ENCODE results near the gene CNTN4. TPM values are rescaled to one million over a fixed set of nuclear protein-coding genes. Genes with fewer than 3 reads are reported as not detected.
"Not testable (repeated sequence)": the region's sequence is repeated elsewhere in the genome, so short reads cannot be mapped to it uniquely, and the experiment has no call there.

The CNTN4 gene
- under 1 TPM; 0.62 to 0.79 TPM for total RNA-seq

GRCh38 chr3:2098398-2099027 lies at the start of gene CNTN4:
Gene CNTN4, plus strand, starts transcription at chr3:2098866.
- Mint-ChIP-seq H3K27me3 (ENCODE audit: low read depth) (peaks cover 53% of the 10 kb centered on the region), H3K36me3 (ENCODE audit: insufficient read depth in 2 of 2) (peaks cover 0 to 2% of the 10 kb centered on the region in 2 donors), H3K27ac (no peak within 1 kb of the TSS), H3K9me3 (no peaks in the 10 kb centered on the region), H3K4me1 (ENCODE audit: low read depth) (no peaks in the 10 kb centered on the region), H3K4me3 (peak within 1 kb of the TSS; percentile 53 to 60)
- ATAC-seq (replicated peaks in 1 of 2) (peak; percentile 66 to 76), DNase-seq (peak; percentile 24 to 31)

DNA sequence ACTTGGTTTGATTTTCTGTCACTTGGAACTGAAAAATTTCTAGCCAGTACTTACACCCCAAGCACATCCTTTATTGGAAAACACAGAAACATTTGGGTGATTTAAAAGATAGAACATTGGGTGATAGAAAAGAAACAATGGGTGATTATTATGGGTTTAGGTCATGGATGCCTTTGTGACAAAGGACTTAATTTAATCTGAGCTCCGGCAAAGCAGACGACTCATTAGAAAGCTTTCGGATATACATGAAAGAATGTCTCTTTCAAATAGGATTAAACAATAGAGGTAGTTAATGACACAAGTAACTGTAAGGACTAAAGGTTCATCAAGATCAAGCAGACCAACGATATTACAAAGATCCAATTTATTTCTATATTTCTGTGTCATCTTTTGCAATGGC lies 37.3 kb upstream of the CNTN4 start:
- H3K36me3 Mint-ChIP-seq (ENCODE audit: insufficient read depth in 2 of 2), result no peaks in the 10 kb centered on the region
- H3K4me3 Mint-ChIP-seq, result no peak overlapping the region
- ATAC-seq (replicated peaks in 1 of 2) (no peak), DNase-seq (no peak)
- H3K4me1 Mint-ChIP-seq (ENCODE audit: low read depth), result no peaks in the 10 kb centered on the region
- peaks cover 0 to 9% of the 10 kb centered on the region in 2 donors for H3K9me3 Mint-ChIP-seq
- H3K27ac Mint-ChIP-seq, result no peak overlapping the region
- H3K27me3 Mint-ChIP-seq (ENCODE audit: low read depth), result no peaks in the 10 kb centered on the region

- no peak for ATAC-seq (replicated peaks in 1 of 2)
- no peak overlapping the region for H3K27ac Mint-ChIP-seq
- H3K27me3 Mint-ChIP-seq (ENCODE audit: low read depth), result no peaks in the 10 kb centered on the region
- H3K4me1 Mint-ChIP-seq (ENCODE audit: low read depth), result no peaks in the 10 kb centered on the region
- no peaks in the 10 kb centered on the region for H3K36me3 Mint-ChIP-seq (ENCODE audit: insufficient read depth in 2 of 2)
- H3K9me3 Mint-ChIP-seq, result peaks cover 0 to 2% of the 10 kb centered on the region in 2 donors
- DNase-seq, result no peak
- H3K4me3 Mint-ChIP-seq, result no peak overlapping the region
Measured at GRCh38 chr3:2071531-2071930, 27.1 kb upstream of the CNTN4 start.

DNA sequence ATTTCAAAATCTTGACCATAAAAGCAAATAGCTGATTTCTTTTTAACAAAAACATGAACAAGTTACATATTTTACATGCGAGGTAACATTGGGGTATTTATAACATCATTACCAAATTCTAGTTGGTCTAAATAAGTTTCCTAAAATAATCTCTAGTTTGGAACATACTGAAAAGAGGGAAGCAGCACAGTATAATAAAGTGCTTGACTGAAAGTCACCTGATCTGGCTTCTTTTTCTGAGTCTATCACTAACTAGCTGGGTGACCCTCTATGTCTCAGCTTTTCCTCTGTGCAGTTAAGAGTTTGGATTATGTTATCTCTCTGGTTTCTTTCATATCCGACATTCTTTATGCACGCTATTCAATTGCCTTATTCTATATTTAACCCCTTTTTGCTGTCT lies 19.8 kb upstream of the CNTN4 start:
- Mint-ChIP-seq H3K4me3 (no peak overlapping the region), H3K36me3 (ENCODE audit: insufficient read depth in 2 of 2) (peaks cover 1 to 2% of the 10 kb centered on the region in 2 donors), H3K4me1 (ENCODE audit: low read depth) (no peaks in the 10 kb centered on the region), H3K27me3 (ENCODE audit: low read depth) (no peaks in the 10 kb centered on the region), H3K9me3 (peaks cover 7 to 11% of the 10 kb centered on the region in 2 donors), H3K27ac (no peak overlapping the region)
- DNase-seq (no peak), ATAC-seq (replicated peaks in 1 of 2) (no peak)

GRCh38 chr3:2082871-2083480 lies 15.7 kb upstream of the CNTN4 start:
- Mint-ChIP-seq H3K27me3 (ENCODE audit: low read depth) (no peaks in the 10 kb centered on the region), H3K27ac (no peak overlapping the region), H3K9me3 (peaks cover 9 to 11% of the 10 kb centered on the region in 2 donors), H3K4me1 (ENCODE audit: low read depth) (no peaks in the 10 kb centered on the region), H3K36me3 (ENCODE audit: insufficient read depth in 2 of 2) (peaks cover 1 to 2% of the 10 kb centered on the region in 2 donors), H3K4me3 (no peak overlapping the region)
- ATAC-seq (replicated peaks in 1 of 2), result no peak
- DNase-seq, result no peak

DNA sequence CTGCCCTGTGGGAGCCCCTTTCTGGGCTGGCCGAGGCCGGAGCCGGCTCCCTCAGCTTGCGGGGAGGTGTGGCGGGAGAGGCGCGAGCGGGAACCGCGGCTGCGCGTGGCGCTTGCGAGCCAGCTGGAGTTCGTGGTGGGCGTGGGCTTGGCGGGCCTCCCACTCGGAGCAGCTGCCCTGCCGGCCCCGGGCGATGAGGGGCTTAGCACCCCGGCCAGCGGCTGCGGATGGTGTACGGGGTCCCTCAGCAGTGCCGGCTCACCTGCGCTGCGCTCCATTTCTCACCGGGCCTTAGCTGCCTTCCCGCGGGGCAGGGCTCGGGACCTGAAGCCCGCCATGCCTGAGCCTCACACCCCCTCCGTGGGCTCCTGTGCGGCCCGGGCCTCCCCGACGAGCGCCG lies 15.1 kb upstream of the CNTN4 start:
- H3K4me1 Mint-ChIP-seq (ENCODE audit: low read depth); H3K27ac Mint-ChIP-seq; H3K27me3 Mint-ChIP-seq (ENCODE audit: low read depth); H3K36me3 Mint-ChIP-seq (ENCODE audit: insufficient read depth in 2 of 2); ATAC-seq (replicated peaks in 1 of 2); DNase-seq; H3K4me3 Mint-ChIP-seq: not testable (repeated sequence)
- peaks cover 9 to 11% of the 10 kb centered on the region in 2 donors for H3K9me3 Mint-ChIP-seq

DNA sequence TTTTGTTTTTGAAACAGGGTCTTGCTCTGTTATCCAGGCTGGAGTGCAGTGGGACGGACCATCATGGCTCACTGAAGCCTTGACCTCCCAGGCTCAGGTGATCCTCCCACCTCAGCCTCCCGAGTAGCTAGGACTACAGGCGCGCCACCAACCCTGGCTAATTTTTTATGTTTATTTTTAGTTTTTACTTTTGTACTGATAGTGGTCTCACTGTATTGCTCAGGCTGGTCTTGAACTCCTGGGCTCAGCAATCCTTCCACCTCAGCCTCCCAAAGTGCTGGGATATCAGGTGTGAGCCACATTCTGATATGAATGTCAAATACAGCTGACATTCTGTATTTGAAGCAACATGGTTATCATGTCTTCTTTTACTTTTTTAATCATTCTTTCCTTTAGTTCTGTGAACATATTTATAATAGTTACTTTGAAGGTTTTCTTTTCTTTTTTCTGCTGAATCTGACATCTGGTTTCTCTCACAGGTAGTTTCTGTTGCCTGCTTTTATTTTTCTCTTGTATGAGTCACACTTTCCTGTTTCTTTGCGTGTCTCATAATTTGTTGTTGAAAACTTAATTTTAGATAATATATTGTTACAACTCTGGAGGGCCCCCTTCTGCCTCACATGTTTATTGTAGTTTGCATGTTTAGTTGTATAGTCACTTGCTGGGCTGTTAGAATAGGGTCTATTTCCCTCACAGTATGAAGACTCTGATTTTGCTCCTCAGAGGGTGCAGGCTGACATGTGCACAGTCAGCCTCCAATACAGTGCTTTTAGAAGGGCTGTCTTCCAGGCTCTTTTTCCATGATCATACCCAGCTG lies 8.4 kb upstream of the CNTN4 start:
- Mint-ChIP-seq H3K27me3 (ENCODE audit: low read depth) (no peaks in the 10 kb centered on the region), H3K9me3 (peaks cover 0 to under 1% of the 10 kb centered on the region in 2 donors), H3K4me1 (ENCODE audit: low read depth) (no peaks in the 10 kb centered on the region), H3K27ac (no peak overlapping the region), H3K4me3 (no peak overlapping the region), H3K36me3 (ENCODE audit: insufficient read depth in 2 of 2) (no peaks in the 10 kb centered on the region)
- ATAC-seq (replicated peaks in 1 of 2) (no peak), DNase-seq (no peak)

GRCh38 chr3:2092758-2093157 lies 5.9 kb upstream of the CNTN4 start:
- peaks cover 24% of the 10 kb centered on the region for H3K27me3 Mint-ChIP-seq (ENCODE audit: low read depth)
- H3K27ac Mint-ChIP-seq, result no peak overlapping the region
- DNase-seq, result no peak
- H3K36me3 Mint-ChIP-seq (ENCODE audit: insufficient read depth in 2 of 2), result no peaks in the 10 kb centered on the region
- H3K9me3 Mint-ChIP-seq, result no peaks in the 10 kb centered on the region
- no peaks in the 10 kb centered on the region for H3K4me1 Mint-ChIP-seq (ENCODE audit: low read depth)
- ATAC-seq (replicated peaks in 1 of 2), result no peak
- no peak overlapping the region for H3K4me3 Mint-ChIP-seq

GRCh38 chr3:2094941-2095340 lies 3.7 kb upstream of the CNTN4 start:
- Mint-ChIP-seq H3K27ac (no peak overlapping the region), H3K4me1 (ENCODE audit: low read depth) (no peaks in the 10 kb centered on the region), H3K4me3 (no peak overlapping the region), H3K9me3 (no peaks in the 10 kb centered on the region), H3K27me3 (ENCODE audit: low read depth) (peaks cover 30% of the 10 kb centered on the region), H3K36me3 (ENCODE audit: insufficient read depth in 2 of 2) (peaks cover 0 to 2% of the 10 kb centered on the region in 2 donors)
- no peak for DNase-seq
- no peak for ATAC-seq (replicated peaks in 1 of 2)

DNA sequence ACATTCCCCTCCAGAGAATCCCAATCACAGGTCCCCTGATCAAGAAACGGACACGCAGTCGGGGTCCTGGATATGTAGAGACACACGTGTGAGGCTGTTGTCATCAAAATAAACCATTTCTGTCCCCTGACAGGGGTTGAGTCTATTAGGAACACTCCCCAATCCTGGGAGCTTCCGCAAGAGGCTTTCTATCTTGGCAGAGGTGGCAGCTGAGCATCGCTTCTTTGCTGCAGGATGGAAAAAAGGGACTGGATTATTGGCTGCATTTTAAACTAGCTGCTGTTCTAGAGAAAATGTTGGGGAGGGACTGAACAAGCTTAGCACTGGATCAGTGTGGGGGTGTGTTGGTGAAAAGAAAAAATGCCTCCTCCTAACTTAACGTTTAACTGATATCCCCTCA lies 2.5 kb upstream of the CNTN4 start:
- H3K36me3 Mint-ChIP-seq (ENCODE audit: insufficient read depth in 2 of 2), result peaks cover 0 to 2% of the 10 kb centered on the region in 2 donors
- DNase-seq (no peak), ATAC-seq (replicated peaks in 1 of 2) (no peak)
- no peaks in the 10 kb centered on the region for H3K9me3 Mint-ChIP-seq
- no peak overlapping the region for H3K27ac Mint-ChIP-seq
- H3K4me1 Mint-ChIP-seq (ENCODE audit: low read depth), result no peaks in the 10 kb centered on the region
- H3K27me3 Mint-ChIP-seq (ENCODE audit: low read depth), result peaks cover 43% of the 10 kb centered on the region
- no peak overlapping the region for H3K4me3 Mint-ChIP-seq

DNA sequence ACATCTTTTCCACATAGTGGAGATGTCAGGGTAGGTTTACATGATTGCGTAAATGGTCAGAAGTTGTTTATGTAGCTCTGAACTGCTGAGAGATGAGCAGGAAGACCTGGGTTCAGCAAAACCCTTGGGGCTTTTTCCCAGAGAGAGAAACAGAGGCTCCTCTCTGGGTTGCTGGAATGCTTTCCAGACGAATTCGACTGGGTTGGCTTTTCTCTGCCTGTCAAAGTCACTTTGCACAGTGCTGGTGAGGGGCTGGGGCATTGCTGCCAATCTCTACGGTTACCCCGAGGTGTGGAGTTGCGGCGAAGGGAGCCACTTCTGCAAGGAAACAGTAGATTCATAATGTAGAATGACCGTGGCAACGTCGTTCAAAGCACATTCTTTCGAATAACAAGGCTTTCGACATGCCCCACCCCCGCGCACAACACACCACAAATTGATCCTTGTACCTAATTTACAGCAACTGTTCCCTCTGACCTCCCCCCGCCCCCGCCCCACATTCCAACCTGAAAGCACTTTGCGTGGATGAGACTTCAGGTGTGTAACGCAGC lies 950 bp upstream of the CNTN4 start:
- peaks cover 53% of the 10 kb centered on the region for H3K27me3 Mint-ChIP-seq (ENCODE audit: low read depth)
- peak overlapping the region in 1 of 2 donors; percentile 36 for H3K4me3 Mint-ChIP-seq
- H3K36me3 Mint-ChIP-seq (ENCODE audit: insufficient read depth in 2 of 2), result peaks cover 0 to 2% of the 10 kb centered on the region in 2 donors
- H3K27ac Mint-ChIP-seq, result no peak overlapping the region
- no peak for ATAC-seq (replicated peaks in 1 of 2)
- H3K4me1 Mint-ChIP-seq (ENCODE audit: low read depth), result no peaks in the 10 kb centered on the region
- H3K9me3 Mint-ChIP-seq, result no peaks in the 10 kb centered on the region
- DNase-seq, result no peak

DNA sequence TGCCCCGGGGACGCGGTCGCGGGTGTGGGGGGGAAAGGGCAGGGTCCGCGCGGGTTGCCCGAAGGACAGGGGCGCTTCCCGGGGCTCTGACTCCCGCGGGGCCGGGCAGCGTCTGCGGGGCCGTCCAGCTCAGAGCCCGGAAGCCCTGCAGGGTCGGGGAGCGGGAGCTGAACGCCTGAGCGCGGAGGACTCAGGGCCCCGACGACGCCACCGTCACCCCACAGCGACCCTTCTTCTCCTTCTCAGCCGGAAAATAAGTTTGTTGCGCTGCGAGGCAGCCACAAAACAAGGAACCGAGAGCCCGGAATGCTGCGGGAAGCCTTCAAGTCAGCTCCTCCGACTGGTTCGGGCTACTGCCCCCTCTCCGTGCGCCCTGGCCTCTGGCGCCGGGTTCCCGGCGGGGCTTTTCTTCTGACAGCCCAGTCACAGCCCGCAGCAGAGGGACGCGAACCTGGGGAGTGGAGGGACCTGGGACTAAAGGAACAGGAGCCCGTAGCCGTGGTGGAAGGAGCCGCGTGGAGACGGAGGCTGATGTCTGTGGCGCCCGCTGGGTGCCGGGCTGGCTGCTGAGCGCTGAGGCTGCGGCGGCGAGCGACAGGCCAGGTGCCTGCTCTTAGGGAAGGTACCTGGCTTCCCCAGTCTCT lies 484 bp downstream of the CNTN4 start:
- no peaks in the 10 kb centered on the region for H3K4me1 Mint-ChIP-seq (ENCODE audit: low read depth)
- no peaks in the 10 kb centered on the region for H3K9me3 Mint-ChIP-seq
- no peak for DNase-seq
- H3K36me3 Mint-ChIP-seq (ENCODE audit: insufficient read depth in 2 of 2), result peaks cover 0 to 2% of the 10 kb centered on the region in 2 donors
- peak overlapping the region in 1 of 2 donors; percentile 60 for H3K4me3 Mint-ChIP-seq
- peaks cover 53% of the 10 kb centered on the region for H3K27me3 Mint-ChIP-seq (ENCODE audit: low read depth)
- ATAC-seq (replicated peaks in 1 of 2), result no peak
- H3K27ac Mint-ChIP-seq, result no peak overlapping the region

DNA sequence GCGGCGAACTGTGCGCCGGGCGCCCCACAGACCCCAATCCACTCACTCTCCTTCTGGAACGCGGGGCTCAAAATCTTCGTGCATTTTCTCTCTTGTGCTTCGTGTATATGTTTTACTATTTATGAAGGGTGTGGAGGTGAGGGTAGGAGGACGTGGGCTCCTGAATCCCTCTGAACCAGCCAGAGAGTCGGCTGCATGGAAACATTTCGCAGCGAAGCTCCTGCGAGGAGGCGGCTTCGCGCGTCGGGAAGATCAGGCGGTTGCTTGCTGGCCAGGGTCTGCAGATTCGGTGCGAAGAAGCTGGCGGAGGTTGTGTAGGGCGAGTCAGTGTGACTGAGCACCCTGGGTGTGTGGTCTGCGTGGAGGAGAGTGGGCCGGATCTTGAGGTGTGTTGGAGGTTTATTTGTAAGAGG lies 1.1 kb downstream of the CNTN4 start:
- Mint-ChIP-seq H3K36me3 (ENCODE audit: insufficient read depth in 2 of 2) (peaks cover 0 to 2% of the 10 kb centered on the region in 2 donors), H3K27me3 (ENCODE audit: low read depth) (peaks cover 53% of the 10 kb centered on the region), H3K9me3 (no peaks in the 10 kb centered on the region), H3K4me3 (peak overlapping the region; percentile 9 to 53), H3K4me1 (ENCODE audit: low read depth) (no peaks in the 10 kb centered on the region), H3K27ac (no peak overlapping the region)
- DNase-seq (no peak), ATAC-seq (replicated peaks in 1 of 2) (no peak)
